ENCODE results near the gene HTR6.

GRCh38 chr1:19655718-19656080 is 9.0 kb upstream of the HTR6 start:
- TF ChIP-seq TAF1 (IDR thresholded peaks at IDR 0.05; ENCODE audit: low read depth) (no peak), EZH2 (IDR thresholded peaks at IDR 0.05; ENCODE audit: borderline replicate concordance, insufficient read depth, low read length, poor library complexity, severe bottlenecking) (no peak), RAD21 (conservative IDR thresholded peaks at IDR 0.05) (no peak), CTCF (IDR thresholded peaks at IDR 0.05; ENCODE audit: poor library complexity, severe bottlenecking) (no peak), POLR2AphosphoS5 (IDR thresholded peaks at IDR 0.05) (no peak), EP300 (conservative IDR thresholded peaks at IDR 0.05; ENCODE audit: poor library complexity, severe bottlenecking) (no peak), SMC3 (conservative IDR thresholded peaks at IDR 0.05; ENCODE audit: poor library complexity) (no peak), REST (IDR thresholded peaks at IDR 0.05; ENCODE audit: borderline replicate concordance) (no peak), MXI1 (conservative IDR thresholded peaks at IDR 0.05; ENCODE audit: poor library complexity, severe bottlenecking) (no peak)

Measured in neural cell (in vitro differentiated cells).